OCI-LY7 (cell line): Measurements from ENCODE around the gene CYP46A1.

Source experiments
- EZH2phosphoT487 ChIP-seq: fragments of 200-600 bp; sonication (generic); IDR thresholded peaks from 2 replicates; pipeline ENCODE4 v1.6.1; 2018; ENCODE audit warnings: low read depth, borderline replicate concordance, mild to moderate bottlenecking, mixed run types, antibody characterized with exemption, low read length, moderate library complexity, mixed read lengths
- TF ChIP-seq, protein P1 (sequence below): fragments of 200-600 bp; sonication (generic); conservative IDR thresholded peaks from 2 replicates; pipeline ENCODE4 v1.5.1; 2014; ENCODE audit warnings: mild to moderate bottlenecking, antibody characterized with exemption, low read length, moderate library complexity, mixed read lengths

DNA sequence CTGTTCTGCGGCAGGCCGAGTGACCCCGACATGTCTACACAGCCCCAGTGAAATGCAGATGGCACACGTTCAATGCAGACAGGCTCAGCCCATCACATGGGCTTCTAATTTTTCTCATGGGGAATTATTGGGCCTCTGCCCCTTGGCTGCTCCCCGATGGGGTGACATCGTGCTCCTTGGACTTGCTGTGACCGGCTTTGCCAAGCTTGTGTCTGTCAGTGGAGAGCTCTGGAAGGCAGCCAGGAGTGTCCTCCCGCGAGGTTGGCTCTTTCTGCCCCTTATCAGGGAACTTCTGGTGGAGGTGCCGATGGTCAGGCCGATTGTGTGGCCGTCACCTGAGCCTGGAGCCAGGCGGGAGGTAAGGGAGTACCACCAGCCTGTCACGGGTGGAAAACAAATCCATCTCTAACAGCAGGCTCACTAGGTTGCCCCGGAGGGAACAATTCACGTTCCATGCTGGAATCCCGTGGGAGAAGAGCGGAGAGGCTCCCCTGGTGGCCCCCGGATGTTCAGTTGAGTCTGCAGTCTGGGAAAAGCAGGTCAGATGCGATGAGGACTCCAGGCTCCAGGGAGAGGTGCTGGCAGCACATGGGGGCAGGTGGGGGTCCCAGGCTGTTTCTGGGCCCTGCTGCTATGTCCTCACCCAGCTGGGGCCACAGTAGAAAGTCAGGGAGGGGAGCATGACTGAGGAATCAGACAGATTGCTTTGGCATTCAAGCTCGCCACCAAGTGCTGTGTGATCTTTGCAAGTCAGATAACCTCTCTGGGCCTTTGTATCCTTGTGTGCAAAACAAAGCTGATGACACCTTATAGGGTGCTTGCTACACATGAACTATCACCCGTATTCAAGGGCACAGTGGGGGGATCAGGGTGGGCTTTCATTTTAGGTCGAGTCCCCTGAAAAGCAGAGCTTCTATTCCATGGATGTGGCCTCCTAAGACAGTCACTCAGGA, 65.9 kb downstream of the CYP46A1 start:
- TF ChIP-seq, protein P1, sequence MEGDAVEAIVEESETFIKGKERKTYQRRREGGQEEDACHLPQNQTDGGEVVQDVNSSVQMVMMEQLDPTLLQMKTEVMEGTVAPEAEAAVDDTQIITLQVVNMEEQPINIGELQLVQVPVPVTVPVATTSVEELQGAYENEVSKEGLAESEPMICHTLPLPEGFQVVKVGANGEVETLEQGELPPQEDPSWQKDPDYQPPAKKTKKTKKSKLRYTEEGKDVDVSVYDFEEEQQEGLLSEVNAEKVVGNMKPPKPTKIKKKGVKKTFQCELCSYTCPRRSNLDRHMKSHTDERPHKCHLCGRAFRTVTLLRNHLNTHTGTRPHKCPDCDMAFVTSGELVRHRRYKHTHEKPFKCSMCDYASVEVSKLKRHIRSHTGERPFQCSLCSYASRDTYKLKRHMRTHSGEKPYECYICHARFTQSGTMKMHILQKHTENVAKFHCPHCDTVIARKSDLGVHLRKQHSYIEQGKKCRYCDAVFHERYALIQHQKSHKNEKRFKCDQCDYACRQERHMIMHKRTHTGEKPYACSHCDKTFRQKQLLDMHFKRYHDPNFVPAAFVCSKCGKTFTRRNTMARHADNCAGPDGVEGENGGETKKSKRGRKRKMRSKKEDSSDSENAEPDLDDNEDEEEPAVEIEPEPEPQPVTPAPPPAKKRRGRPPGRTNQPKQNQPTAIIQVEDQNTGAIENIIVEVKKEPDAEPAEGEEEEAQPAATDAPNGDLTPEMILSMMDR: no peak
- TF ChIP-seq EZH2phosphoT487: no peak
